Glomerular visceral epithelial cell (primary cell): ENCODE data around the gene NELFA.
A peak's percentile ranks its signal among the peaks of the same experiment; 100 is the strongest.
"Not testable (repeated sequence)": the region's sequence is repeated elsewhere in the genome, so short reads cannot be mapped to it uniquely, and the experiment has no call there.

Source experiments
- DNase-seq: peaks from one replicate; pipeline ENCODE4 v3.0.0-alpha.2; 2016; ENCODE audit errors: extremely low spot score

The NELFA gene

DNA sequence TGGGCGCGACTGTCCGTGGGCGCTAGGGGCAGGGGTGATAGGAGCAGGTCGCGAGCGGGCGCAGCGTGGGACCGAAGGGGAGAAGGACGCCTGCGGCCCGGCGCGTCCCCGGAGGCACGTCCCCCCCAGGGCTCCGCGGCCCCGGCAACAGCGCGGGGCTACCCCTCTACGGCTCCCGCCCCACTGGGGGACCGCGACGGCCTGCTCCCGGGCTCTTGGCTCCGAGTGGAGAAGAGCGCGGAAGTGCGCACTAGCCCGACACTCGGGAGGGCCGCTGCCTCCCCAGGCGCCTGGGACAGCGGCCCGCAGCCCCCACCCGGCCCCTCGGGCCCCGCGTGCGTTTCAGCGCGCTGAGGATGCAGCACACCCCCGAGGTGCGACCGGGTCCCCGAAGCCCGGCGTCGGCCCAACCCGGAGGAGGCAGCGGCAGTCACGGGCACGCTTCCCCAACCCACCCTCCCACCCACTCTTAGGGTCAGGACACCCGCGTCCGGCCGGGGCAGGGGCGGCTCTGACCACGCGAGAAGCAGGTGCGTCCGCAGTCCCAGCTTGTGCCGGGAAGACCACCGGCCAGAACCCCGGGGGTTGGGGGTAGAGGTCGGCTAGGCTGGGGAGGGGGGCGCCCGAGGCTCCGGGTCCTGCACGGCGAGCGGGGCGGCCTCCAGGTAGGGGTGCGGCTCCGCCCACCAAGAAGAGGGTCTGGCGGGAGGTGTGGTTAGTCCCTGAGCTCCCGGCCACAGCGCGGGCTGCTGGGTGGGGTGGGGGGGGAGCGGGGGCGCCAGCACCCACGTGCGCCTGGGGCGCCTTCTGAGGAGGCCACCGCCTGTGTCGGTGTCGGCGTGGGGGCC lies 31.8 kb upstream of the NELFA start:
- DNase-seq: no peak

- DNase-seq: no peak
Measured at GRCh38 chr4:2036866-2037265, 28.1 kb upstream of the NELFA start.

- DNase-seq: no peak
Measured at GRCh38 chr4:2036327-2036726, 27.6 kb upstream of the NELFA start.

DNA sequence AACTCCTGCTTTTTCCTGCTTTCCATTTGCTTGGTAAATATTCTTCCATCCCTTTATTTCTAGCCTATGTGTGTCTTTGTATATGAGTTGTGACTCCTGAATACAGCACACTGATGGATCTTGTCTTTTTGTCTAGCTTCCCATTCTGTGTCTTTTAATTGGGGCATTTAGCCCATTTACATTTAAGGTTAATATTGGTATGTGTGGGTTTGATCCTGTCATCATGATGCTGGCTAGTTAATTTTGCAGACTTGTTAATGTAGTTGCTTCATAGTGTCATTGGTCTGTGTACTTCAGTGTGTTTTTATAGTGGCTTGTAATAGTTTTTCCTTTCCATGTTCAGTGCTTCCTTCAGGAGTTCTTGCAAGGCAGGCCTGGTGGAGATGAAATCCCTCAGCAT lies 22.4 kb upstream of the NELFA start:
- DNase-seq: not testable (repeated sequence)

- DNase-seq: not testable (repeated sequence)
Measured at GRCh38 chr4:2027120-2027519, 18.3 kb upstream of the NELFA start.

- no peak for DNase-seq
Measured at GRCh38 chr4:2025817-2026216, 17.0 kb upstream of the NELFA start.

- DNase-seq: no peak
Measured at GRCh38 chr4:2024683-2025082, 15.9 kb upstream of the NELFA start.

DNA sequence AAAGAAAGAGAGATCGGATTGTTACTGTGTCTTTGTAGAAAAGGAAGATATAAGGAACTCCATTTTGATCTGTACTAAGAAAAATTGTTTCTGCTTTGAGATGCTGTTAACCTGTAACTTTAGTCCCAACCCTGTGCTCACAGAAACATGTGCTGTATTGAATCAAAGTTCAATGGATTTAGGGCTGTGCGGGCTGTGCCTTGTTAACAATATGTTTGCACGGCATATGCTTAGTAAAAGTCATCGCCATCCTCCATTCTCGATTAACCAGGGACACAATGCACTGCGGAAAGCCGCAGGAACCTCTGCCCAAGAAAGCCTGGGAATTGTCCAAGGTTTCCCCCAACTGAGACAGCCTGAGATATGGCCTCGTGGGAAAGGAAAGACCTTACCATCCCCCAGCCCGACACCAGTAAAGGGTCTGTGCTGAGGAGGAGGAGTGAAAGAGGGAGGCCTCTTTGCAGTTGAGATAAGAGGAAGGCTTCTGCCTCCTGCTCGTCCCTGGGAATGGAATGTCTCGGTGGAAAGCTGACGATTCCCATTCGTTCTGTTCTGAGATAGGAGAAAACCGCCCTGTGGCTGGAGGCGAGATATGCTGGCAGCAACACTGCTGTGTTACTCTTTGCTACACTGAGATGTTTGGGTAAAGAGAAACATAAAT lies 12.7 kb upstream of the NELFA start:
- DNase-seq: not testable (repeated sequence)

GRCh38 chr4:2015008-2015407 lies 6.2 kb upstream of the NELFA start:
- DNase-seq: no peak

- no peak for DNase-seq
Measured at GRCh38 chr4:2011583-2011982, 2.8 kb upstream of the NELFA start.

DNA sequence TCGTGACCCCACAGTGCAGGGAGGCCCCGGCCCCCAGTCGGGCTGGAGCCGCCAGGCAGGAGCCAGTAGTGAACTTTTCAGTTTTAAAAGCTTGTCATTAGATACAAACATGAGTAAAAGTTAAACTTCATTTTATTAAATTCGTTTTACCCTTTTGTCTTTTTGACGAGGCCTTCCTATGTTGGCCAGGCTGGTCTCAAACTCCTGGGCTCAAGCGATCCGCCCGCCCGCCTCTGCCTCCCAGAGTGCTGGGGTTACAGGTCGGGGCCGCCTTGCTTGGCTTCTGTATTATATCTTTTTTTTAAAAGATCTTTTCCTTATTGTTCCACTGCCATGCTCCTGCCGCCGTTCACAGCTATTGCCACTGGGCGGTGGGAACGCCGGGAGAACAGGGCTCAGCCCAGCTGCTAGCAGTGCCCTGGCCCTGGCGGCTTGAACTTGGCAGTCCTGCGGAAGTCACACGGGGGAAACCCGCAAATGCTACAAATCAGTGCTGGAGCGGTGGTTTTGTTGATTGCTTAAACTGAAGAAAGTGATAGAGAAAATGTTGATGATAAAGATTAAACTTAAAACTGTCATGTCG lies 968 bp upstream of the NELFA start:
- peak; percentile 75 for DNase-seq

DNA sequence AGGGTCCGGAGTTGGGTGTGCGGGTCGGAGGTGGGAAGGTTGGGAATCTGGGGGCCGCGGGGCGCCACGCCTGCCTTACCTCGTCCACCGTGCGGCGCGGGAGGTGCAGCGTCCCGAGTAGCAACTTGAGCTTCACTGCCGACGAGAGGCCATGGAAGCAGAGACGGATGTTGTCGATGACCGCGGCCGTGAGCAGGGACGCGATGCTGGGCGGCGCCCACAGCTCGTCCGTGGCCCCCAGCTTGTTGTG lies 178 bp downstream of the NELFA start:
- no peak for DNase-seq

DNA sequence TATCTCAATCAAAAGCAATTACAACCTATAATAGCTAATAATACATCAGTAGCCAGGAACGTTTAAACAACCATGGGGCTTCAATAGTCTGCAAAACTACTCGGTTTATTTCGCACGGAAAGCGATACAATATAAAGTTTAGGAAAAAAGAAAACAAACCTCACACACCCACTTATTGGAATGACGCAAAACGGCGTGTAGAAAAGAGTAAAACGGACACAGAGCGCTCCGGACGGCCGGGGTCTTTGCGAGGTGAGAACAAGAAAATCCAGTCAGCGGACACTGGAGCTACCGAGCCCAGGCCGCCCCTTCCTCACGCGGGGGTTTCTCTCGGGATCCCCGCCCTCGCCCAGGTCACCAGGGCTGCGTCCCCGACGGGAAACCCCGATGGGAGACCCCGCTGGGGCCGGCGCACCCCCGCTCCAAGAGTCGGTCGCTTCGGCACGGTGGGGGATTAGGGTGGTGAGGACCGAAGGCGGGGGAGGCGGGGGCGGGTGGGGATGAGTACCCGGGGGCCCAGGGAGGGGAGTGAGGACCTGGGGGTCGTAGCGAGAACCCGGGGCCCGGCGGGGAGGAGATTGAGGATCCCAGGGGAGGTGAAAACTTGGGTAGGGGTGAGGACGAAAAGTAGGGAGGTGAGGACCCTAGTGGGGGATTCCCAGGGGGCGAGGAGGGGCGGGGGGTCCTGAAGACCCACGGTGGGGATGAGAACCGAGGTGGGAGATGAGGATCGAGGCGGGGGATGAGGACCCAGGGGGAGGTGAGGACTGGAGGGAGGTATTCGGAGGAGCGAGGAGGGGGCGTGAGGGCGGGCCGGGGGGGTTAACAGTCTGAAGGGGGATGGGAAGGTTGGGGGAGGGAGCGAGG lies 737 bp downstream of the NELFA start:
- no peak for DNase-seq

GRCh38 chr4:2006956-2007653 lies 1.7 kb downstream of the NELFA start:
- DNase-seq: no peak

DNA sequence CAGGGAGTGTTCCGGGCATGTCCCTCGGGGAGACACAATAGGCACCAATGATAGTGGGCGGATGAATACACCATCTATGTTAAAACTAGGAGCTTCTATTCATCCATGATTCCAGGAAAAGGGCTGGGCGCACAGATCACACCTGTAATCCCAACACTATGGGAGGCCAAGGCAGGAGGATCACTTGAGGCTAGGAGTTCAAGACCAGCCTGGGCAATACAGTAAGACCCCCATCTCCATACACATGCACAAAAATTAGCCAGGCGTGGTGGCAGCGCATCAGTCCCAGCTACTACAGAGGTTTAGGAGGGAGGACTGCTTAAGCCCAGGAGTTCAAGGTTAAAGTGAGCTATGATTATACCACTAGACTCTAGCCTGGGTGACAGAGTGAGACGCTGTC lies 2.4 kb downstream of the NELFA start:
- no peak for DNase-seq

DNA sequence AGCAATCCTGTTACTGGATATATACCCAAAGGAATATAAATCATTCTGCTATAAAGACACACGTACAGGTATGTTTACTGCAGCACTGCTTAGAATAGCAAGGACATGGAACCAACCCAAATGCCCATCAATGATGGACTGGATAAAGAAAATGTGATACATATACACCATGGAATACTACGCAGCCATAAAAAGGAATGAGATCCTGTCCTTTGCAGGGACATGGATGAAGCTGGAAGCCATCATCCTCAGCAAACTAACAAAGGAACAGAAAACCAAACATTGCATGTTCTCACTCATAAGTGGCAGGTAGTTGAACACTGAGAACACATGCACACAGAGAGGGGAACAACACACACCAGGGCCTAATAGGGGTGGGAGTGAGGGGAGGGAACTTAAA lies 5.4 kb downstream of the NELFA start:
- not testable (repeated sequence) for DNase-seq

DNA sequence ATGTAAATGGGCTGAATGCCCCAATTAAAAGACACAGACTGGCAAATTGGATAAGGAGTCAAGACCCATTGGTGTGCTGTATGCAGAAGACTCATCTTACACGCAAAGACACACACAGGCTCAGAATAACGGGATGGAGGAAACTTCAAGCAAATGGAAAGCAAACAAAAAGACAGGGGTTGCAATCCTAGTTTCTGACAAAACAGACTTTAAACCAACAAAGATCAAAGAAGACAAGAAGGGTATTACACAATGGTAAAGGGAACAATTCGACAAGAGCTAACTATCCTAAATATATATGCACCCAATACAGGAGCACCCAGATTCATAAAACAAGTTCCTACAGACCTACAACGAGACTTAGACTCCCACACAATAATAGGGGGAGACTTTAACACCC lies 9.5 kb downstream of the NELFA start:
- not testable (repeated sequence) for DNase-seq

- DNase-seq: peak; percentile 68
Measured at GRCh38 chr4:1998296-1998695, 10.5 kb downstream of the NELFA start.

GRCh38 chr4:1997712-1998111 lies 11.1 kb downstream of the NELFA start:
- DNase-seq: no peak

DNA sequence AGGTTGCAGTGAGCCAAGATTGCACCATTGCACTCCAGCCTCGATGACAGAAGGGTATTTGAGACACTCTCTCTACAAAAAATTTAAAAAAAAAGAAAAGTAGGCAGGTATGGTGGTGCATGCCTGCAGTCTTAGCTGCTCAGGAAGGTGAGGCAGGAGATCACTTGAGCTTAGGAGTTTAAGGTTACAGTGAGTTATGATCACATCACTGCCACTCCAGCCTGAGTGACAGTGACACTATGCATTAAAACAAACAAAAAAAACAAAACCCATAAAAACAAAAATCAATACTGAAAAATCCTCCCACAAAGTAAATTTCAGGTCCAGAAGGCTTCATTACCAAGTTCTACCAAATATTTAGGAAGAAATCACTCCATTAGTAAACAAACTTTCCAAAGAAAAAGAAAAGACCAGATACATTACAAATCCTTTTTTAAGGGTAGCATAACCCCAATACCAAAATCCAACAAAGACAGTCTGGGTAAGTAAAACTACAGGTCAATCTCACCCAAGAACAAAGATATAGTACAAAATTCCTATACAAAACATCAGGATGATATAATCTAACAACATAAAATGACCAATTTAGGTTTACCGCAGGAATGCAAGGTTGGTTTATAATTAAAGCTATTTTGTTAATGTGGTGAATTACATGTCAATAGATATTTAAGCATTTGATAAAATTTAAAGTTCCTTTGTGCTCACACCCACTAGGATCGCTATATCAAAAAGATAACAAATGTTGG lies 11.7 kb downstream of the NELFA start:
- no peak for DNase-seq

DNA sequence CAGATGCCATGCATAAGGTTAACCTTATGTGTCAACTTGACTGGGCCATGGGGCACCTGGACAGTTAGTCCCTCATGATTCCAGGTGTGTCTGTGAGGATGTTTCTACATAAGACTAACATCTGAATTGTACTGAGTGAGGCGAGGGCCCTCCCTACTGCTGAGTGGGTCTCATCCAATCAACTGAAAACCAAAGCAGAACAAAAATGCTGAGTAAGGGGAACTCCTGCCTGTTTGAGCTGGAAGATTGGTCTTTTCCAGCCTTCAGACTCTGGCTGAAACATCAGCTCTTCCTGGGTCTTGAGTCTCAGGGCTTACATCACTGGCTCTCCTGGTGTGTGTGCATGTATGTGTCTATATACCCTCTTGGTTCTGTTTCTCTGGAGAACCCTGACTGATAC lies 13.8 kb downstream of the NELFA start:
- no peak for DNase-seq
